HG03175 (cell line): ENCODE measurements around the gene NT5DC2.

Source experiments
- ATAC-seq: cut with Tn5 transposase; IDR thresholded peaks from one replicate; pipeline ENCODE4 v1.9.1; 2021; ENCODE audit warnings: mild to moderate bottlenecking, moderate library complexity; ENCODE audit not compliant: unreplicated experiment

NT5DC2 gene

DNA sequence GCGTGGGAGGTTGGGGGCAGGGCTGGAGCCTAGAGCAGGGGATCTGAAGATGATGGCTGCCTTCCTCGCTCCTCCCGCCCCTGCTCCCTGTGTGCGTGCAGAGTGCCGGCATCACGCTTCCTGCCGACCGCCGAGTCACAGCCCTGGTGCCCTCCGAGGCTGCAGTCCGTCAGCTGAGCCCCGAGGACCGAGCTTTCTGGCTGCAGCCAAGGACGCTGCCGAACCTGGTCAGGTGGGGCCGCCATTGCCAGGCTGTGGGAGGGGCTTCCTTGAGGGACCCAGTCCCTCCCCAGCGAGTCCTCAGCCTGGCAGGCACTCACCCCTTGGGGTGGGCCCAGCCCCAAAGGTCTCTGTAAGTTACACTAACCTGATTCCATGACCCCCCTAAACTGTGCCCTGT, 20.9 kb downstream of the NT5DC2 start:
- no peak for ATAC-seq

DNA sequence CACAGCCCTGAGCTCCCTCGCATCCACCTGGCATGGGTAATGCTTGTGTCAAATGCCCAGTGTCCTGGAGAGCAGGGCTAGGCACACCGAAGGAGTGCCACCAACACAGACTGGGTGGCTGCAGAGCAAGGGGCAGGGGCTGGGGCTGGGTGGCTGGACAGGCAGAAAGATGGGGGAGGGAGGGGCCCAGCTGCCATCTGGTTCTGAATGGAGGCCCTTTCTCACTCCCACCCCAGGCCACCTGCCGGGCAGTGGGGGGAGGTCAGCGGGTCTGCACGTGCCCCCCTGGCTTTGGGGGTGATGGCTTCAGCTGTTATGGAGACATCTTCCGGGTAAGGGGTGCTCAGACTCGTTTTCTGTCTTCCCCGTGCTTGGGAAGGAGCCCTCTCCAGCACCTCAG, 21.6 kb downstream of the NT5DC2 start:
- no peak for ATAC-seq

DNA sequence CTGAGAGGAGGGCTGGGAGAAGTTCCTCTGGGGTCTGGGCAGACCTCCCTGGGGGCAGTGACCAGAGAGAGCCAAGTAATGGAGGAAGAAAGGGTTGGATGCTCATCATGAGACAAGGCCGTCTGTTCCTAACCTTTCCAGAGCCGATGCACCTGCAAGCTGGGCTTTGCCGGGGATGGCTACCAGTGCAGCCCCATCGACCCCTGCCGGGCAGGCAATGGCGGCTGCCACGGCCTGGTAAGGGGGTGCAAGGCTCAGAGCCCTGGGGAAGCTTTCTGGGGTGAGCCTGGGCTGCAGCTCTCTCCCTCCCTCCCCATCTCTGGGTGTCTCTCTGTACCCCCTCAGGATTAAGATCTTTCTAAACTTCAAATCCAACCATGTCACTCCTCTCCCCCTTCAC, 22.1 kb downstream of the NT5DC2 start:
- no peak for ATAC-seq

DNA sequence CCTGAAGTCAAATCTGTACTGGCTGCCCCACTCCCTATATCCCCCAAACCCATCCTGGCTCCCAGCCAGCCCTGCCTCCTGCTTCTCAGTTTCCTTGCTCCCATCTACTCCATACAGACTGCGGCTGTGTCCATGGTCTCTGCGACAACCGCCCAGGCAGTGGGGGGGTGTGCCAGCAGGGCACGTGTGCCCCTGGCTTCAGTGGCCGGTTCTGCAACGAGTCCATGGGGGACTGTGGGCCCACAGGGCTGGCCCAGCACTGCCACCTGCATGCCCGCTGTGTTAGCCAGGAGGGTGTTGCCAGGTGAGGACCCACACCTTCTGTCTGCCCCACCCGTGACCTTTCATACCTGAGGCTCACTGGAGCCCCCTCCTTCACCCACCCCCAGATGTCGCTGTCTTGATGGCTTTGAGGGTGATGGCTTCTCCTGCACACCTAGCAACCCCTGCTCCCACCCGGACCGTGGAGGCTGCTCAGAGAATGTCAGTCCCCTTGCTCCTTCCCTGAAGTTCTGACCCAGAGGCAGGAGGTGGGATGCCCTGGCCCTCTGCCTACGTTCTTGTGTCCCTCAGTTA, 23.8 kb downstream of the NT5DC2 start:
- no peak for ATAC-seq

DNA sequence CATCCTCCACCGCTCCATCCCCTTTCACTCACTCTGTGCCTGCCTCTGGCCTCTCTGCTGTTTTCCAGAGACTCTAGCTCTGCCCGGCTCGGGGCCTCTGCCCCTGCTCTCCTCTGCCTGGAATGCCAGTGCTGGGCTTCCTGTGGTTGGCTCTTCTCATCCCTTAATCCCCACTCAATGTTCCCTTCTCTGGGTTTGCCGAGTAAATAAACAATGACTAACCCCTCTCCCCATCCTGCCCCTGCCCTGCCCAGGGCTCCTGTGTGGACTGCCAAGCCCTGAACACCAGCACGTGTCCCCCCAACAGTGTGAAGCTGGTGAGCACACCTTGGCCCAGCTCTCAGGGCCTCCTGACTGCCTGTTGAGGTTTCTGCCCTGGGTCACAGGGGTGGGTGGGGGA, 26.3 kb downstream of the NT5DC2 start:
- no peak for ATAC-seq

DNA sequence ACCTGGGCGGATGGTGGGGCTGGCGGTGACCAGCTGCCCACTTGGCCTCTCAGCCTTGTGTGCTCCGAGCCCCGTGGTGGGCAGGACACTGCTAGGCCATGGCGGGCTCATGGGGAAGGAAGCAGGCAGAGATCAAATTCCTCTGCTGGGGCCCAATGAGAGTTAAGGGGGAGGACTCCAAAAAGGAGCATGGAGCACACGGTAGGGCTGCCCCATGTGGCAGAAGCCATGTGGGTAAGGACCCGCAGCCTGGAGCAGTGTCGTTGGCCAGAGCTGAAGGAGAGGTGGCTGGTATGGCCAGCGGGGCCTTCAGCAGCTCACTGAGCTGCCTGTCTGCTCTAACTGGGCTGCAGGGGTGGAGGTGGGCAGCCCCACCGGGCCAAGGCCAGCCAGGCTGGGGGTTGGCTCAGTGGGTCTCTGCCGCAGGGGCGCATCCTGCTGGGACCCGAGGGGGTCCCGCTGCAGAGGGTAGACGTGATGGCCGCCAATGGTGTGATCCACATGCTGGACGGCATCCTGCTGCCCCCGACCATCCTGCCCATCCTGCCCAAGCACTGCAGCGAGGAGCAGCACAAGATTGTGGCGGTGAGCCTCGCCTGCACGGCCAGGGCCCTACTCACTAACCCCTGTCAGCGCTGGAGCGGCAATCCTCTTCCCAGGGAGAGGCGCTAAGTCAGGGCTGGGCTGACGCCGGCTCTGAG, 27.2 kb downstream of the NT5DC2 start:
- no peak for ATAC-seq

DNA sequence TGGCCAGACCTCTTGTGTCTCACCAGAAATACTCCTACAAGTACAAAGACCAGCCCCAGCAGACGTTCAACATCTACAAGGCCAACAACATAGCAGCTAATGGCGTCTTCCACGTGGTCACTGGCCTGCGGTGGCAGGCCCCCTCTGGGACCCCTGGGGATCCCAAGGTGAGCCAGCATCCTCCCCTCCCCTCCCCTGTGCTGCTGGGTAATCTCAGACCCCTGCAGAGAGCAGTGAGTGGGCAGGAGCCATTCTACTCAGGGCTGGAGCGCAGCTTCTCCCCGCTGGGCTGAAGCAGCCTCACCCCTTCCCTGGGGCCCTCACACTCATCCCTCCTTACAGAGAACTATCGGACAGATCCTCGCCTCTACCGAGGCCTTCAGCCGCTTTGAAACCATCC, 28.7 kb downstream of the NT5DC2 start:
- ATAC-seq, result no peak

DNA sequence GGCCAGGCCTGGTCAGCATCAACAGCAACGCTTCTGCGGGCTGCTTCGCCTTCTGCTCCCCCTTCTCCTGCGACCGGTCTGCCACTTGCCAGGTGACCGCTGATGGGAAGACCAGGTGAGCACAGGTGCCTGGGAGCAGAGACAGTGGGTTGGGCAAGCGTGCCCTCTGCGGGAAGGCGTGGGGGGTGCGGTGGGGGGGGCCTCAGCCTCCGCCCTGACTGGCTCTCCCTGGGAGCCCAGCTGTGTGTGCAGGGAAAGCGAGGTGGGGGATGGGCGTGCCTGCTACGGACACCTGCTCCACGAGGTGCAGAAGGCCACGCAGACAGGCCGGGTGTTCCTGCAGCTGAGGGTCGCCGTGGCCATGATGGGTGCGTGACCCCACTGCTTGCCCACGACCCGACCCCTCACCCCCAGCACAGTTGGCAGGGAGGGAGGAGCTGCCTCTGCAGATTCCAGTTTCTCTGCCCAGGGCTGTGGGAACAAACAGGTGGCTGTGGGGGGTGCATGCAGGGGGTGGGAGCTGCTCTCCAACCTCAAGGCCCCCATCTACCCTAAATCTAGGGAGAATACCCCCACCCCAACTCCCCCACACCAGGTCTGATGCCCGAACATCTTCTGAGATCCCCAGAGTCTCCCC, 29.8 kb downstream of the NT5DC2 start:
- no peak for ATAC-seq

DNA sequence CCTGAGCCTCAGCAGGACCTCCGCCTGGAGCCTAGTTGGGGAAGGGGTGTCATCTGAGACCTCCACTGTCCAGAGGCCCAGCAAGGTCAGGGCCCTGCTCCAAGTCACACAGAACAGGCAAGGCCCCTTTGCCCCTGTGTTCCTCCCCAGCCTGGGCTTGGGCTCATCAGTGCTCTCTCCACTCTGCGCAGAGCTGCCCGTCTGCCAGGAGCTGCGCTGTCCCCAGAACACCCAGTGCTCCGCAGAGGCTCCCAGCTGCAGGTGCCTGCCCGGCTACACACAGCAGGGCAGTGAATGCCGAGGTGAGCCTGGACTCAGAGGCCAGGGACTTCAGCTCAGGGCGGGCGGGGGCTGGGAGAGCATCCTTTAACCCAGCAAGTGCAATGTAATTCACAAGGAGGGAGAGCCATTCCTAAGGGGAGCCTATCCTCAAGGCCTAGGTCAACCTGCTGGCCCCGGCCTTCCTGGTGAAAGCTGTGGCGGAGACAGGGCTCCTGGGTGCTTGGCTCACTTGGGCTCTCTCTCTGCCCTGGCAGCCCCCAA, 30.8 kb downstream of the NT5DC2 start:
- no peak for ATAC-seq

DNA sequence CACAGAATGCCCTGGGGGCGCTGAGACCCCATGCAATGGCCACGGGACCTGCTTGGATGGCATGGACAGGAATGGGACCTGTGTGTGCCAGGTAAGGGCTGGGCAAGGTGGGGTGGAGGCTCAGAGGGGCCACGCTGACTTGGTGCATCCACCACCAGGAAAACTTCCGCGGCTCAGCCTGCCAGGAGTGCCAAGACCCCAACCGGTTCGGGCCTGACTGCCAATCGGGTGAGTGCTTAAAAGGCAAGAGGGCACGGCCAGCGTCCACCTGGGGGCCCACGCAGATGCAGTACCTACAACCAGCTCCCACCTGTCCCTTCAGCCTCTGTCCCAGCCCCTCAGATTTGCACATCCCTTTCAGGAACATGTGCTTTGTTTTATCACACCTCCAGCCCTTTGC, 31.7 kb downstream of the NT5DC2 start:
- no peak for ATAC-seq

DNA sequence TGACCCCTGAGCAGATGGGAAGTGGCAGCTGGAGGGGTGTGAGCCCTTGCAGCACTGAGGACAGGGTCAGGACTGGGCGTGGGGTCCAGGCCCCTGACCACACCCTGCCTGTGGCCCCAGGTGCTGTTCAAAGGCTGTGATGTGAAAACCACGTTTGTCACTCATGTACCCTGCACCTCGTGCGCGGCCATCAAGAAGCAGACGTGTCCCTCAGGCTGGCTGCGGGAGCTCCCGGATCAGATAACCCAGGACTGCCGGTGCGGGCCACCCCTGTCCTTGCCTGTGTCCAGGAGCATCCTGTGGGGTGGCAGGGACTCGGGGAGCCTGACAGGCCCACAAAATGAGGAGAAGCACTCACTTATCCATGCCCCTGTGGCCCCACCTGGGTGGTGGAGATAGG, 32.6 kb downstream of the NT5DC2 start:
- ATAC-seq, result no peak

DNA sequence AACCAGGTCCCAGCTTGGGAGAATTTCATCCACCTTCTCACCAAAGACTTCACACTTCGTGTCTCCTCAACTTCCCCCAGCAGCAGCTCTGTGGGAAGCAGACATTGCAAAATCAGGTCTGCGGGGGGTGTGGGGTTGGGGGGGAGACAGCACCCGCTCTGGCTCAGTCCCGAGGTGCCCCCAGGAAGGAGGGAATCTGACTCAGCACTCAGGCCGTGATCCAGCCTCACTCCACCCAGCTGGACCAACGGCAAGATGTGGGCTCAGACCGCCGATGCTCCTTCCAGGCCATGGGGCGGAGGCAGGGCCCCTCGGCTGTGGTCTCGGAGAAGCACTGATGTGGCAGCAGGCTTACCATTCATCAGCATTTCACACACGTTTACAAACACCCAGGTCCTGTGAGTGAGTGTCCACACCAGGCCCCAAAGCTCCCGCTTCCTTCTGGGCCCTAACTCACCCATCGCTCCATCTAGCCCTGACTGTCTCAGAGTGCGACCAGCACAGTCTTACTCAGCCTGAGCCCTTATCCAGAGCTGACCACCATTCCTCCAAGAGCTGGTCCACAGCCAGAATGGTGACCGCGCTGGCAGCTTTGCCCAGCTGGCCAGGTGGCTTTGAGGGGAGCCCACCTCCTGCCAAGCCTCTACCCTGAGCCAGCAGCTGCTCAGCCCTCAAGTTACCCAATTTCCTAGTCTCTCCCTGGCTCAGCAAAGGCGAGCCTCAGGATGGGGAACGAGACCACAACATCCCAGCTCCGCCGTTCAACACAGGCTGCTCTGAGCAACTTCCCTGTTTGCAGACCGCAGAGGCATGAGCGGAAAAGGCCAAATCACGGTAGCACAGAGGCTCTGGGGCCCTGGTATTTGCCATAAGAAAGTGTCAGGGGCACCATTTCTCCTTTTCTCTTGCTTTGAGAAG, 35.3 kb downstream of the NT5DC2 start:
- ATAC-seq, result no peak

DNA sequence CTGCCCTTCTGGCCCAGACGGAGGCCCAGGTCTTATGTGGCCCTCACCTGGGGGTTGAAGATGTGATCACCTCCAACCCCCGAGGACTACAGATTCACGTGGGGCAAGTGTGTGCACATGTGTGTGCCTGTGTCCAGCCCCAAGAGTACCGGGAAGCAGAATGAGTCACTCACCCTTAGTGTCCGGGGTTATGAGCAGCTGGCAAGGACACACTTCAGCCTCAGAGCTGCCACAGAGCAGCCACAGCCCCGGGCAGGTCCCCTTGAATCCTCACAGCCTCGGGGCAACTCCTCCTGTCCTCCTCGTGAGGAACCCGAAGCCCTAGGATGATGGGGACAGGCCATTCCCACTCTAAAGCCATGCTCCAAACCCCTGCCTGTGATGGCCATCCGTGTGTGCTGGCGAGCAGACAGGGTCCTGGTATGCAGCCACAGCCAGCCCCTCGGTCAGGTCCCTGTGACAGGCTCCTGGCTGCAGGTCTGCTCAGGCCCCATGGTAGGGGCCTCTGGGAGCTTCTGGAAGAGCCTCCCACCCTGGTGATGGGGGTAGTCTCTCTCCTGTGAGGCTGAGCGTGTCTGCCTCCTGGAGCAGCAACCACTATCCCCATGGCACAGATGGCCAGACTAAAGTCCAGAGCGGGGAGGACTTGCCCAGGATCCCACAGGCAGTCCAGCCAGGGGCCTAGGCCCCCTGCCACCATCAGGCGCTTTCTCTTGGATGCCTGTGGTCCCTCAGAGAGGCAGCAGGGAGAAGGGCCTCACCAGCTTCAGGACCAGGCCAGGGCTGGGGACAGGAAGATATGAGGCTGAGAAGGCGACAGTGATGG, 37.7 kb downstream of the NT5DC2 start:
- no peak for ATAC-seq

DNA sequence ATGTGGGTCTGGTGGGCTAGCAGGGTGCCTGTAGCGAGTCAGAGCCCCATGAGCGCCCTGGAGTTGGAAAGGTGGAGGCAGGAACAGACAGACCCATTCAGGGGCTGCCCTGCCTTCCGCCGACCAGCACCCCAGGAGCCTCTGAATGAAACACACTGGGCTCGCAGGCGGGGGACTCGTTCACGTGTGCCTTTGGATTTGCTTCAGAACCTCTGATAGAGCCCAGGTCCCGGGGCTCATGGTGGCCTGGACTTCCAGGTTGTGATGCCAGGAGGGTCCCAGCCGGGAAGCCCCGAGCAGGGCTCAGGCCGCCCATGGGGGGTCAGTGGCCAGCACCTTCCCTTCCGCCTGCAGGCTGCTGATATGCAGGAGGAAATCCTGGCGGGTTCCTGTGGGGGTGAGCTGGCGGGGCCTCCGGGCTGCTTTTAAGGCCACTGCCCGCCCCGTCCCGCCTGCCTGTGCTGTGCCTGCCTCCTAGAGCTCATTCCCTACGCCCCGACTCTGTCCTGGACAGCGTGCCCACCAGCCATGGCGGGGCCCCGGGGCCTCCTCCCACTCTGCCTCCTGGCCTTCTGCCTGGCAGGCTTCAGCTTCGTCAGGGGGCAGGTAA, 38.7 kb downstream of the NT5DC2 start, which contains the start of gene STAB1:
Gene STAB1 (plus strand): TSS at position 453 of the 610 bp plus-strand sequence. CDS start 76 bp downstream, at position 529.
- no peak for ATAC-seq

DNA sequence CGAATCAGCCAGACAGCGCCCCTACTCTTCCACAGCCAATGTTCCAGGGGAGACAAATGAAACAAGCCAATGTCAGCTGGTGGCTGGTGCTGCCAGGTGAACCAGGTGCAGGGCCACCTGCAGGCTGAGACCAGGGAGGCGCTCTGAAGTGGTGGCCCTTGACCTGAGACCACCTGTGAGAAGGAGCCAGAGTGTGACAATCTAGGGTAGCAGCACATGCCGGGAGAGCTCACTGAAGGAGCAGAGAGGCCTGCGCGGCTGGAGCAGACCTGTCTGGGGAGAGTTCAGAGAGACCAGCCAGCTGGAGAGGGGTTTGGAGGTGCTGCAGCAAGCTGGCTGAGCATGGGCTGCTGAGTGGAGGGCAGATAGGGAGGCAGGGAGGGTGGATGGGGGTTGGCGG, 39.2 kb downstream of the NT5DC2 start:
- ATAC-seq, result no peak

DNA sequence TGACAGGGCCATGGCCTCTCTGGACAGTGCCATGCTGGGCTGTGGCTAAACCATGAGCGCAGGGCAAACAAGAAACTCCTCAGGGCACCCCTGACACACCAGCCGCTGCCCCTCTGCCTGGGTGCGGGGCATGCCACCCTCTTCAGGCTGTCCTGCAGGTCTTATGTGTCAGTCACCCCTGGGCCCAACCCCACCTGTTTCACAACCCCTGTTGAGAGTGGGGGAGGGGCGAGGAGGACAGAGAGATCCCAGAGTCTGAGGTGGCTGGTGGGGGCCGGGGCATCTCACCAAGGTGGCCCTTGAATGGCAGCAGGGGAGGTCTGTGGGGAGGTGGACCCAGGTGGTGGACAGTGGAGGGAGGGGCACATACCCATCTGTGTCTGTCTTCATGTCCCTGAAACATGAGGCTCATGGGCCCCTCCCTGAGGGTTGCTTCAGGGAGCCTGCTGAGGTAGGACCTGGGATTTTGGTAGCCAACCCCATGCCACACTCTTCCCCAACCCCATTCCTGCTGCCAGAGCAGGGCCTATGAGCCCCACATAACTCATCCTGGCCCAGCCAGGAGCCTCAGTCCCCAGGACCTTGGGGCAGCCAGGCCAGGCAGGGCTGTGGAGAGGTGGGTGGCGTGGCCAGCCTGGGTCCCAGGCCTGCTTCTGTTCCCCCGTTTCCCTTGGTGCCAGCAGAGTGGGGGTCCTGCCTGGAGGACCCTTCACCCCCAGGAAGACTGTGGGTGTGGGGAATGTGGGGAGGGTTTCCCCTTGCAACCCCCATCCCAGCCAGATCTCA, 40.2 kb downstream of the NT5DC2 start:
- no peak for ATAC-seq

DNA sequence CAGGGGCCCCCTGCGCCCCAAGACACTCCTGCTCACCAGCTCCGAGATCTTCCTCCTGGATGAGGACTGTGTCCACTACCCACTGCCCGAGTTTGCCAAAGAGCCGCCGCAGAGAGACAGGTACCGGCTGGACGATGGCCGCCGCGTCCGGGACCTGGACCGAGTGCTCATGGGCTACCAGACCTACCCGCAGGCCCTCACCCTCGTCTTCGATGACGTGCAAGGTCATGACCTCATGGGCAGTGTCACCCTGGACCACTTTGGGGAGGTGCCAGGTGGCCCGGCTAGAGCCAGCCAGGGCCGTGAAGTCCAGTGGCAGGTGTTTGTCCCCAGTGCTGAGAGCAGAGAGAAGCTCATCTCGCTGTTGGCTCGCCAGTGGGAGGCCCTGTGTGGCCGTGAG, 41.6 kb downstream of the NT5DC2 start:
- no peak for ATAC-seq

DNA sequence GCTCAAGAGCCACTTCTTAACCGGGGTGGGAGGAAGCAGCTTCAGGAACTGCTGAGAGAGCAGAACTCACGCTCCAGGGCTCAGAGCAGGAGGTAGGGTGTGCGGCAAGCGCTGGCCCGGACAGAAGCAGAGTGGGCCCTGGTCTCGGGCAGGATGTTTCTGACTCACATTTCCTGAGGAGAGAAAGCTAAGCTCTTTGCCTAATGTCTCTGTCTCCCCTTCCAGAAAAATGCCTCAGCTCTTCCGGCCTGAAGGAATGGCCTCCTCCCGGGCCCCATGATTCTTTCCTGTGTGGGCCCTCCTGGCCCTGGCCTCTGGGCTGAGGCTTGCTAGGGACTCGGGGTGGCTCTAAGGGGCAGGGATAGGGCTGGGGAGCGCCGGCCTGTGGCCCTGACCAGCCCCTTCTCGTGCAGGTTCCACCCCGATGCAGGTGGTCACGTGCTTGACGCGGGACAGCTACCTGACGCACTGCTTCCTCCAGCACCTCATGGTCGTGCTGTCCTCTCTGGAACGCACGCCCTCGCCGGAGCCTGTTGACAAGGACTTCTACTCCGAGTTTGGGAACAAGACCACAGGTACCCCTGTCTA, 42.6 kb downstream of the NT5DC2 start:
- ATAC-seq, result no peak
